Loucy (cell line): Measurements from ENCODE around the gene CHST12.

Source experiments
- CTCF ChIP-seq: fragments of 200-600 bp; sonication (generic); conservative IDR thresholded peaks from 2 replicates; pipeline ENCODE4 v1.5.1; 2014; ENCODE audit warnings: mild to moderate bottlenecking, antibody characterized with exemption, low read length
- EZH2phosphoT487 ChIP-seq: fragments of 200-600 bp; IDR thresholded peaks from 2 replicates; pipeline ENCODE4 v1.6.1; 2018; ENCODE audit warnings: antibody characterized with exemption, mild to moderate bottlenecking, moderate library complexity, borderline replicate concordance

GRCh38 chr7:2443491-2443890 lies 40.1 kb downstream of the CHST12 start:
- no peak for TF ChIP-seq CTCF
- no peak for TF ChIP-seq EZH2phosphoT487
